NCI-H1048 (cell line): ENCODE measurements around the gene PRKN.

Source experiments
- DNase-seq: peaks from one replicate; lab custom pipeline; 2025; lab: John Stamatoyannopoulos, UW

The PRKN gene

GRCh38 chr6:161590961-161591627 lies 1136.5 kb downstream of the PRKN start:
- DNase-seq, result no peak

GRCh38 chr6:161586887-161587286 lies 1140.7 kb downstream of the PRKN start:
- DNase-seq, result no peak

- DNase-seq, result no peak
Measured at GRCh38 chr6:161584621-161585340, 1142.8 kb downstream of the PRKN start.

GRCh38 chr6:161584051-161584450 lies 1143.5 kb downstream of the PRKN start:
- no peak for DNase-seq

- no peak for DNase-seq
Measured at GRCh38 chr6:161583584-161583983, 1144.0 kb downstream of the PRKN start.

- no peak for DNase-seq
Measured at GRCh38 chr6:161578478-161578877, 1149.1 kb downstream of the PRKN start.

- DNase-seq, result no peak
Measured at GRCh38 chr6:161575523-161576254, 1151.9 kb downstream of the PRKN start.

- no peak for DNase-seq
Measured at GRCh38 chr6:161568885-161569456, 1158.6 kb downstream of the PRKN start.

GRCh38 chr6:161564952-161565351 lies 1162.6 kb downstream of the PRKN start:
- DNase-seq, result no peak

GRCh38 chr6:161561908-161562307 lies 1165.7 kb downstream of the PRKN start:
- DNase-seq, result no peak

- no peak for DNase-seq
Measured at GRCh38 chr6:161557333-161558107, 1170.0 kb downstream of the PRKN start.

- DNase-seq, result no peak
Measured at GRCh38 chr6:161554883-161555282, 1172.7 kb downstream of the PRKN start.

GRCh38 chr6:161549977-161550655 lies 1177.5 kb downstream of the PRKN start:
- no peak for DNase-seq

GRCh38 chr6:161548713-161549296 lies 1178.8 kb downstream of the PRKN start:
- DNase-seq, result no peak

- no peak for DNase-seq
Measured at GRCh38 chr6:161547617-161548016, 1179.9 kb downstream of the PRKN start.

GRCh38 chr6:161546632-161547031 lies 1180.9 kb downstream of the PRKN start:
- DNase-seq, result no peak

- DNase-seq, result no peak
Measured at GRCh38 chr6:161545741-161546140, 1181.8 kb downstream of the PRKN start.

- DNase-seq, result no peak
Measured at GRCh38 chr6:161544801-161545480, 1182.6 kb downstream of the PRKN start.

GRCh38 chr6:161543684-161544309 lies 1183.8 kb downstream of the PRKN start:
- DNase-seq, result no peak
